H9 (cell line): ENCODE measurements around the gene GSAP. TPM values are rescaled to one million over a fixed set of nuclear protein-coding genes. Genes with fewer than 3 reads are reported as not detected.

Experiments
- DNase-seq: peaks from one replicate; pipeline ENCODE4 v3.0.0-alpha.2; 2017
- H2AFZ ChIP-seq: one replicate; pipeline ENCODE4 v1.6.1; 2013; ENCODE audit warnings: mild to moderate bottlenecking, low read length, control low read depth, moderate library complexity
- H2AK5ac ChIP-seq: 2 replicates; pipeline ENCODE4 v1.6.1; 2013; ENCODE audit warnings: low read length, control low read depth, mixed read lengths; ENCODE audit not compliant: insufficient read length
- H2BK120ac ChIP-seq: one replicate; pipeline ENCODE4 v1.6.1; 2013; ENCODE audit warnings: low read depth, mild to moderate bottlenecking, low read length, control low read depth, inconsistent platforms; ENCODE audit not compliant: poor library complexity, severe bottlenecking
- H2BK12ac ChIP-seq: 2 replicates; pipeline ENCODE4 v1.6.1; 2013; ENCODE audit warnings: low read length, control low read depth, mixed read lengths, low read depth; ENCODE audit not compliant: insufficient read length
- H2BK15ac ChIP-seq: 2 replicates; pipeline ENCODE4 v1.6.1; 2013; ENCODE audit warnings: low read depth, low read length, control low read depth
- H2BK20ac ChIP-seq: one replicate; pipeline ENCODE4 v1.6.1; 2013; ENCODE audit warnings: low read depth, mild to moderate bottlenecking, low read length, control low read depth, inconsistent platforms; ENCODE audit not compliant: poor library complexity, severe bottlenecking
- H2BK5ac ChIP-seq: 2 replicates; pipeline ENCODE4 v1.6.1; 2013; ENCODE audit warnings: low read length, control low read depth, mixed read lengths; ENCODE audit not compliant: insufficient read length
- H3K14ac ChIP-seq: 2 replicates; pipeline ENCODE4 v1.6.1; 2013; ENCODE audit warnings: low read length, control low read depth; ENCODE audit not compliant: insufficient read depth
- H3K18ac ChIP-seq: 2 replicates; pipeline ENCODE4 v1.6.1; 2013; ENCODE audit warnings: low read depth, mild to moderate bottlenecking, mixed read lengths, low read length, control low read depth; ENCODE audit not compliant: insufficient read length
- H3K23ac ChIP-seq: 2 replicates; pipeline ENCODE4 v1.6.1; 2013; ENCODE audit warnings: low read length, control low read depth, mixed read lengths, low read depth; ENCODE audit not compliant: insufficient read length
- H3K23me2 ChIP-seq: 2 replicates; pipeline ENCODE4 v1.6.1; 2013; ENCODE audit warnings: low read depth, mild to moderate bottlenecking, mixed read lengths, low read length, control low read depth; ENCODE audit not compliant: insufficient read length, poor library complexity, severe bottlenecking
- H3K27ac ChIP-seq: 2 replicates; pipeline ENCODE4 v1.5.1; 2013; ENCODE audit warnings: low read length, control low read depth, mixed read lengths, low read depth; ENCODE audit not compliant: insufficient read length
- H3K27me3 ChIP-seq: 2 replicates; pipeline ENCODE4 v1.6.1; 2013; ENCODE audit warnings: low read length, control low read depth, inconsistent platforms; ENCODE audit not compliant: insufficient read depth
- H3K4ac ChIP-seq: 2 replicates; pipeline ENCODE4 v1.6.1; 2013; ENCODE audit warnings: low read depth, mild to moderate bottlenecking, control low read depth, inconsistent platforms, low read length, moderate library complexity
- H3K4me1 ChIP-seq: 2 replicates; pipeline ENCODE4 v1.6.1; 2013; ENCODE audit warnings: low read length, control low read depth, inconsistent platforms; ENCODE audit not compliant: insufficient read depth
- H3K4me2 ChIP-seq: 2 replicates; pipeline ENCODE4 v1.6.1; 2013; ENCODE audit warnings: low read length, control low read depth, mixed read lengths; ENCODE audit not compliant: insufficient read length, insufficient read depth
- H3K56ac ChIP-seq: 2 replicates; pipeline ENCODE4 v1.6.1; 2013; ENCODE audit warnings: low read depth, mild to moderate bottlenecking, mixed read lengths, low read length, control low read depth; ENCODE audit not compliant: insufficient read length
- H3K79me1 ChIP-seq: 2 replicates; pipeline ENCODE4 v1.6.1; 2013; ENCODE audit warnings: low read depth, mild to moderate bottlenecking, moderate library complexity, low read length, control low read depth, inconsistent platforms; ENCODE audit not compliant: insufficient read depth, poor library complexity, severe bottlenecking
- H3K79me2 ChIP-seq: 2 replicates; pipeline ENCODE4 v1.6.1; 2013; ENCODE audit warnings: low read length, control low read depth, inconsistent platforms; ENCODE audit not compliant: insufficient read depth
- H3K9ac ChIP-seq: 2 replicates; pipeline ENCODE4 v1.6.1; 2013; ENCODE audit warnings: low read length, control low read depth, mixed read lengths; ENCODE audit not compliant: insufficient read length; ENCODE audit errors: extremely low read depth
- H3K9me3 ChIP-seq: one replicate; pipeline ENCODE4 v1.6.1; 2013; ENCODE audit warnings: low read depth, low read length, inconsistent platforms; ENCODE audit not compliant: control insufficient read depth
- H3T11ph ChIP-seq: one replicate; pipeline ENCODE4 v1.6.1; 2013; ENCODE audit warnings: mild to moderate bottlenecking, low read length, control low read depth, inconsistent platforms
- H4K20me1 ChIP-seq: one replicate; pipeline ENCODE4 v1.6.1; 2013; ENCODE audit not compliant: control insufficient read depth, insufficient read length, insufficient read depth
- H4K5ac ChIP-seq: 2 replicates; pipeline ENCODE4 v1.6.1; 2013; ENCODE audit warnings: low read depth, mild to moderate bottlenecking, mixed read lengths, low read length, control low read depth; ENCODE audit not compliant: insufficient read length
- H4K8ac ChIP-seq: replicated peaks from 2 replicates; pipeline ENCODE4 v1.6.1; 2013; ENCODE audit warnings: low read length, control low read depth, mixed read lengths, low read depth; ENCODE audit not compliant: insufficient read length
- H4K91ac ChIP-seq: 2 replicates; pipeline ENCODE4 v1.6.1; 2013; ENCODE audit warnings: low read depth, mild to moderate bottlenecking, moderate library complexity, mixed read lengths, low read length, control low read depth; ENCODE audit not compliant: insufficient read length
- H3K27ac Mint-ChIP-seq, 3 experiments: 2 replicates in 2 of 3; 3 replicates in 1 of 3; pipeline ENCODE4 v1.8.0; 2020 to 2021; ENCODE audit warnings: mixed read lengths in 3 of 3, mild to moderate bottlenecking in 1 of 3, moderate library complexity in 1 of 3
- H3K27me3 Mint-ChIP-seq: 2 replicates; pipeline ENCODE4 v1.8.0; 2021; ENCODE audit warnings: low read depth, mild to moderate bottlenecking, moderate library complexity, mixed read lengths
- H3K36me3 Mint-ChIP-seq, 3 experiments: 2 replicates in 2 of 3; 3 replicates in 1 of 3; pipeline ENCODE4 v1.8.0; 2020 to 2021; ENCODE audit warnings: low read depth in 3 of 3, mixed read lengths in 3 of 3; ENCODE audit not compliant: insufficient read depth in 1 of 3
- H3K4me1 Mint-ChIP-seq, 2 experiments: 2 replicates each; pipeline ENCODE4 v1.8.0; 2020; ENCODE audit warnings: mixed read lengths in 2 of 2
- H3K4me3 Mint-ChIP-seq, 2 experiments: 2 replicates in 1 of 2; 3 replicates in 1 of 2; pipeline ENCODE4 v1.8.0; 2020 to 2021; ENCODE audit warnings: mild to moderate bottlenecking in 2 of 2, mixed read lengths in 2 of 2, moderate library complexity in 1 of 2
- H3K9me3 Mint-ChIP-seq, 2 experiments: 2 replicates in 1 of 2; 3 replicates in 1 of 2; pipeline ENCODE4 v1.8.0; 2020; ENCODE audit warnings: mild to moderate bottlenecking in 2 of 2, mixed read lengths in 2 of 2, moderate library complexity in 1 of 2
- WGBS: extraction: QIAGEN DNeasy Blood & Tissue Kit; methylation state at CpG from one replicate; pipeline ENCODE4 v1.1.7; 2013; ENCODE audit warnings: missing lambda C conversion rate, low lambda C conversion rate, mixed read lengths; ENCODE audit not compliant: insufficient read length; ENCODE audit errors: extremely low coverage; 5-methylcytosine and 5-hydroxymethylcytosine counted together
- total RNA-seq: library from RNA; stranded (reverse); gene quantifications from 2 replicates; pipeline ENCODE4 v1.2.1, GENCODE V29; 2021
- TF ChIP-seq, protein P1 (sequence below): fragments of 200-600 bp; sonication (generic); conservative IDR thresholded peaks from 3 replicates; pipeline ENCODE4 v1.8.0; 2021; ENCODE audit warnings: antibody characterized with exemption, mild to moderate bottlenecking

Gene GSAP
- total RNA-seq, 1 experiment from 2014 or later = 1.9 TPM

DNA sequence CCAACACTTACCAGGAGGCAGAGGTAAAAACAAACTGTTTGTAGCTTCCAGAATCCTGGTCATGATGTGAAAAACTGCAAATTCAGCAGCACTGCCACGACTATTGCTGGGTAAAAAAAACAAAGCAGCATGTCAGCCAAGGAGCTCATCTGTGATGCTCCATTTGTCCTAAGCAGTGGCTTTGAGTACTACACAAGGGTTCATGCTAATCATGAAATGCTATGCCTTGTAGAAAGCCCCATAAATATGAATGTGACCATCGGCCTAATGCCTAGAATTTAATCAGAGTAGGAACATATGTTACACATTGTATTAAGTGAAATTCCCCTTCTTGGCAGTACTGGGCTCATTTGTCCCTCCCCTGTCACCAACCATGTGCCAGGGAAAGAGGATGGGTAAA, 95.4 kb downstream of the GSAP start:
- no peak overlapping the region for H3K4me3 Mint-ChIP-seq
- Histone ChIP-seq H3K23ac (no peak overlapping the region), H3K9me3 (no peaks in the 10 kb centered on the region), H2BK5ac (no peak overlapping the region), H3K56ac (no peak overlapping the region), H2BK120ac (no peak overlapping the region), H2AK5ac (no peak overlapping the region), H3K9ac (no peak overlapping the region), H4K5ac (no peak overlapping the region), H3K79me1 (no peaks in the 10 kb centered on the region), H2AFZ (no peak overlapping the region), H3K27me3 (no peaks in the 10 kb centered on the region), H2BK12ac (no peak overlapping the region), H3K4me1 (no peaks in the 10 kb centered on the region), H2BK15ac (no peak overlapping the region), H4K20me1 (no peaks in the 10 kb centered on the region), H3K14ac (no peak overlapping the region), H3K27ac (no peak overlapping the region), H3K4me2 (no peak overlapping the region), H4K91ac (no peak overlapping the region), H3K23me2 (no peaks in the 10 kb centered on the region), H2BK20ac (no peak overlapping the region), H3T11ph (no peak overlapping the region), H3K18ac (no peak overlapping the region), H3K4ac (no peak overlapping the region), H3K79me2 (no peaks in the 10 kb centered on the region), H4K8ac (no peak overlapping the region)
- no peaks in the 10 kb centered on the region; the same call in 1 of the 2 replicates for H3K27me3 Mint-ChIP-seq
- no peaks in the 10 kb centered on the region for H3K36me3 Mint-ChIP-seq
- H3K4me1 Mint-ChIP-seq = peaks cover 0 to 2% of the 10 kb centered on the region in 2 experiments; a peak in 1 of 4 replicates
- no peak overlapping the region for H3K27ac Mint-ChIP-seq
- no peaks in the 10 kb centered on the region for H3K9me3 Mint-ChIP-seq
- no peak for DNase-seq
- no CpG with 5 or more reads among the region's 2 CpGs for WGBS
- TF ChIP-seq, protein P1, sequence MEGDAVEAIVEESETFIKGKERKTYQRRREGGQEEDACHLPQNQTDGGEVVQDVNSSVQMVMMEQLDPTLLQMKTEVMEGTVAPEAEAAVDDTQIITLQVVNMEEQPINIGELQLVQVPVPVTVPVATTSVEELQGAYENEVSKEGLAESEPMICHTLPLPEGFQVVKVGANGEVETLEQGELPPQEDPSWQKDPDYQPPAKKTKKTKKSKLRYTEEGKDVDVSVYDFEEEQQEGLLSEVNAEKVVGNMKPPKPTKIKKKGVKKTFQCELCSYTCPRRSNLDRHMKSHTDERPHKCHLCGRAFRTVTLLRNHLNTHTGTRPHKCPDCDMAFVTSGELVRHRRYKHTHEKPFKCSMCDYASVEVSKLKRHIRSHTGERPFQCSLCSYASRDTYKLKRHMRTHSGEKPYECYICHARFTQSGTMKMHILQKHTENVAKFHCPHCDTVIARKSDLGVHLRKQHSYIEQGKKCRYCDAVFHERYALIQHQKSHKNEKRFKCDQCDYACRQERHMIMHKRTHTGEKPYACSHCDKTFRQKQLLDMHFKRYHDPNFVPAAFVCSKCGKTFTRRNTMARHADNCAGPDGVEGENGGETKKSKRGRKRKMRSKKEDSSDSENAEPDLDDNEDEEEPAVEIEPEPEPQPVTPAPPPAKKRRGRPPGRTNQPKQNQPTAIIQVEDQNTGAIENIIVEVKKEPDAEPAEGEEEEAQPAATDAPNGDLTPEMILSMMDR = no peak
